GM18868 (cell line): Measurements from ENCODE around the gene HOXA6.

Experiments
- ATAC-seq: cut with Tn5 transposase; IDR thresholded peaks from one replicate; pipeline ENCODE4 v1.9.1; 2021; ENCODE audit warnings: mild to moderate bottlenecking, moderate library complexity; ENCODE audit not compliant: unreplicated experiment

HOXA6 gene

DNA sequence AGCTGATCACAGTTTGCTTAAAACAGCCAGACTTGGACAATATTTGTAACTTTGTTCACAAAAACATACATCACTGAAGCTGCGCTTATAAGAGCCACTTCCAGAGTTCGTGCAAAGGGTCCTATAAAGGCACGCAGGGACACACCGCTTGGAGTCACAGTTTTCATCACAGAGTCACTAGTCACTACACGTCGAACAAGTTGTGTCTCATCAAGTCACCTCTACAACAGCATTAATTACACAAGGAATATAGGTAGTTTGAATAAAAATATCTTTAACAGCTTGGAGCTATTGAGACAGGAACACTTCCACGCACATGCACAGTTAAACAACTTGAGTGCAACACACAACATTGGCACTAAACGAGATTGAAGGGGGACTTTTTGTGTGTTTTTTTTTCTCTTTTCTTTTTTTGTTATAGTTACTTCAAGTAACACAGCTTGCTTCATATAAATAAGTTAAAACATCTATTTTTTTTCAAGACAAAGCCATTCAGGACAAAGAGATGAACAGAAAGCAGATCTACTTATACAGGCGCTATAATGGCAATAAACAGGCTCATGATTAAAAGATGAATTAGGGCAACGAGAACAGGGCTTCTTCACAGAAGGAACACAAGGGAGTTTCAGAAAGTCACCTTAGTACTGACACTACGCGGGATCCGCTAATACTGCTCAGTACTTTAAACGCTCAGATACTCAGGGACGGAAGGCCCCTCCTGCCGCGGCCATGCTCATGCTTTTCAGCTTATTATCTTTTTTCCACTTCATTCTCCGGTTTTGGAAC, 6.2 kb downstream of the HOXA6 start:
- no peak for ATAC-seq

- ATAC-seq = no peak
Measured at GRCh38 chr7:27140126-27140857, 7.3 kb downstream of the HOXA6 start.

DNA sequence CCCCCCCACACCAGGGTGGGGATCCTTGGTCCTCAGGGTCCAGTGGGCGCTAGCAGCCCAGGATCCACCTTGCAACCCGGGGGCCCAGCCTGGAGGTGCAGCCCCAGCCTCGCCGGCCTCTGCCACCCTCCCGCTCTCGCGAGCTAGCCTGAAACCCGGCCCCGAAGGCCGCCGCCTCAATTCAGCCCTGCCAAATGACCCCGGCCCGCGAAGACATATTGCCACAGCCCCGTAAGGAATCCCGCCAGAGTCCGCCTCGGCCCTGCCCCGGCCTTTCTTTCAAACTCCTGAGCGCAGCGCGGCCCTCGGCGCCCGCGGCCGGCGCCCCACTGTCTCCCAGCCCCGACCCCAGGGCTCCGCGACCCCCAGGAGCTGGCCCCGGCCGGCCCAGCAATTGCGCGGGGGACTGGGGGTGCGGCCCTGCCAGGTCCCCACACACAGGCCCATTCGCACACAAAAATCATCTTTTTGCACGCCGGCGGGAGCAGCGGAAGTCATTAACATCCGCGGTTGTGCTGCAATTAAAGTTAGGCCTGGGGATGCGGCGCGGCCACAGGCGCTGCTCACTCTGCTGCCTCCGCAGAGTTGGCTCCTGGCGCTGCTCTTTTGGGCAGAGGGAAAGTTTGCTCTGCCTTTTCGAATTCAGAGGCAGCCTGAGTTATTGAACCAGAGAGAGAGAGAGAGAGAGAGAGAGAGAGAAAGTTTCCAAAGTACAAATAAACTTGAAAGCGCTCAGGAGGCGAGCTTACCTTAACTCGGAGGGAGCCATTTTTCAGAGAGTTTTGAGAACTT, 8.0 kb downstream of the HOXA6 start:
- no peak for ATAC-seq

GRCh38 chr7:27138985-27139333, 8.6 kb downstream of the HOXA6 start:
- ATAC-seq = no peak

DNA sequence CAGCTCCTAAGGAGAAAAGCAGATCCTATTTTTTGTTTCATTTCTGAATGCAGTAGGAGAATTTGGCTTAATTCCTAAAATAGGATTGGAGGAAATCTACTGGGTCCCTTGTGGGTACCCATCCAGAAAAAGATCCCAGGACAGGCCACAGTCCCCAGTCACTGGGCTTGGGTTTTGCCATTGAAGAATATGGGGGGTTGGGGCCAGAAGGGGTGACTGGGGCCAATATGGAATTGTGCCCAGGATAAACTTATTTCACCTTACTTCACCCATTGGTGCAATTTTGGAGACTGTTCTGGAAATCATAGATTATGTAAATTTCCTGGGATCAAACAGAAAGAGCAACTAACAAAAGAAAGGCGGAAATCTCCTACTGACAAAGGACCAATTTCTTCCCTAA, 9.1 kb downstream of the HOXA6 start:
- no peak for ATAC-seq

DNA sequence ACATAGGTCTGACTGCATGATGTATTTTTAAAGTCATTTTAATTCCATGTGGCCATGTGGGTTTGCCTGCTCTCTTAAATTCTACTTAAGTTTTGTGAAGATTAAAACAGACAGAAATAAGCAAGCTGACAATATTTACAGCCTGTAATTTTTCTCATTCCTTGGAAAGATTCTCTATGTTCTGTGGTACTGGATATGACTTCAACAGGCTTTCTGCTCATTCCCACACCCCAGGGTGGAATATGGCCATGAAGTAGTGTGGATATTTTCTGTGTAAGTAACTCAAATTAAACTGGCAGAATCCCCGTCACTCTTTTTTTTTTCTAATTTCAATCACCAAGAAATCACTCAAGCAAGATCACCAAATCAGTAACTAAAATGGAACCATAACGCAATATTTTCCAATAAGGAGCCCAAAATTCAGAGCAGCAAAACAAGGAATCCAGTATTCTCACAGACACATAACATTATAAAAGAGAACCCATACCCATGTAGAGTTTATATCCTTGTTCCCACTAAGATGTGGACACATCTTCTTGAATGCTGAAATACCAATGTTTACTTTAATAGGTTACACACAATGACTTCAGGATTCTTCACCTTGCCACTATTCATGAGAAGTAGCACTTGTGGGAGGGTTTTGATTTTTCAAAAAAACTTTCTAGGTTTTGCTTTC, 9.8 kb downstream of the HOXA6 start:
- no peak for ATAC-seq

- ATAC-seq = peak; percentile 73
Measured at GRCh38 chr7:27134392-27134791, 13.2 kb downstream of the HOXA6 start.

DNA sequence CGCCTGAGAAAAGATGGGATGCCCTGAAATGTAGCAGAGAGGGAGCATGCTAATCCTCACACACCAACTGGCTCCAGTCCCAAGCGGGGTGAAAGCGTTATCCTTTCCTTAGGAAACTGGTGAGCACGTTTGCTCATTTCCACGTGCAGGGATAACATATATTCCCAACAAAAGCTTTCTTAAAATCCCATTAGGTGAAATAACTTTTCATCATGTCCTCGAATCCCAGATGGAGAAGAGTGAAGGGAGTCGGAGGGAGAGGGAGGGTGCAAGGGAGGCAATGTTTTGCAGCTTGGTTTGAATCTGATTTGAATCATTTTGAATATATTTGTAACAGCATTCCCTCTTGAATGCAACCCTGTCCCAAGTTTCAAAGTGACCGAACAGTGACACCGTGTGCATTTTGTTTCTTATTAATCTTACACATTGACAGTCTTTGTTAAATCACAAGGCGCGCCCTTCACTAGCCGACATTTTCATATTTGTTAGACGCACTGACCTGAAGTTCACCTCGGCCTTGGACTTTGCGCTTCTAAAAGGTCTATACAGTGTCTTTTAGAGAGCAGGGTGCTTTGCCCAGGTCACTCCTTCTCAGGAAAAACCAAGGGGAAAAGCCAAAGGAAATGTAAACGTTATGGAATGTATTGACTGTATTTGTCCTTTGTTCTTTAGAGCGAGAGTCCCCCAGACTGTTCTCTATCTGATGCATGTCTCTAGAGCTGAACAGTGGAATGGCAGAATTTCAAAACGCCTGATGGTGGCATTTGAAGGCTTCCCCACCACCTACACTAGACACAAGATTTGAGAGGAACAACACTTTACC, 14.0 kb downstream of the HOXA6 start:
- no peak for ATAC-seq

DNA sequence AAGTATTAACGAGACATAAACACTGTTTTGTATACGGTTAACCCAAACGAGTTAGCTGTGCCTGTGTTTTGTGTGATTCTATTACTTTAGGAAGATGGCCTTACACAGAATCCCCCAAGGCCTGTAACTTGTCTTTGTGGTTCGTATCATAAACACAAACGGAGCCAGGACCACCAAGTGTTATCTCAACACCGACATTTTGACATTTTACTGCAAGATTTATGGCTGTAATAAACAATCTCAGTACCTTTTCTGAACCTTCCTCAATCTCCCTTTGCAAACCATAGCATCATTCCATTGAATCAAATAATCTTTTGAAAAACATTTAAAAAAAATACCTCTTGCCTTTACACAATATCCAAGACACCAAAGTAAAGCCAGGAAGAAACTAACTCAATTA, 14.6 kb downstream of the HOXA6 start:
- ATAC-seq = no peak

DNA sequence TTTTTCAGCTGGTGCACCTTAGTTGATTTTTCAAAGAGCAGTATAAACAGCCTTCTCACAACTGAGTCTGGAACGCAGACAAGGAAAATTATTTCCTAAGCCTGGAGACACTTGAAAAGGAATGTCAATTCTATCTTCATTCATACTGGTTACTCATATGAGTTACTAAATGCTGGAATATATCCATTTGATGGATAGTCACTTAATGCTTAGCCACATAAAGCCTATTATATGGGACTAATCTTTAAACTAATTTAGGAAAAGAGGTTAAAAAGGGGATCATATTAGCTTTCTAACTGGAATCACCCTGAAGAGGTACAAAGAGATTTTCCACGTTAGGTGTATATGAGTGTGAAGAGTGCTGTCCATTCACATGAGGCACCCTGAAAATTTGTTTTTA, 15.4 kb downstream of the HOXA6 start:
- no peak for ATAC-seq

- ATAC-seq = no peak
Measured at GRCh38 chr7:27131390-27131819, 16.2 kb downstream of the HOXA6 start.

DNA sequence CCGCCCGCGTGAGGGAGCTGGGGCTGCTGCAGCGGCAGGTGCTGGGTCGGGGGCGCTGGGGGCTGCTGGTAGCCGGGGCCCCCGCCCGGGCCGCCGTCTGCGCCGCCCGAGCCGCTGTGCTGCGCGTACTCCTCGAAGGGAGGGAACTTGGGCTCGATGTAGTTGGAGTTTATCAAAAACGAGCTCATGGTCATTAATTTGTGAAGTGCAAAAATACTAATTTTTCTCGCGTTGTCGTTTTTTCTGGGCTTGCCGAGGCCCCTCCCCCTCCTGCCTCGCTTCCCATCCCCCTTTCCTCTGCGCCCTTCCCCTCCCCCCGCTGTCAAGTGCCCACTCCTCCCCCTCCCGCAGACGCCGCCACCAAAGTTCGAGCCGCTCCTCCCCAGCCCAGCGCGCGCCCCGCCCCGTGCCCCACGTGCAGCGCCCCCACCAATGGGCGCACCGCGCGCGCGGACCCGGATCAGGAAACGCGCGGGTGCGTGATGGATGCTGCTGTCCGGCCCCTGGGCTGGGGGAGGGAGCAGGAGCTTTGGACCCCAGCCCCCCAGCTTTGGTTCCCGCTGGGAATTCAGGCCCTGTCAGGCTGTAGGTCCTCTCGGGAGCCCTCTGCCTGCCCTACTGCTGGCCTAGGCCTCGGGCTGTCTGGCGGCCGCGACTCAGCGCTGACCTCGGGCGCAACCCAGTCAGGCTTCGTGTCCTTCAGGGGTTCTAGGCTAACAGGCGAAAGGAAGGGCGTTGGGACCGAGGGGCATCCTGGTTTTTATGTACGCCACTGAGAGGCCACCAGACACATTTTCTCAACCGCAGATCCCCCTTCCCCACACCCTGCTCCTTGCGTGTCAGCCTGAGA, 16.8 kb downstream of the HOXA6 start, which contains the start of gene HOXA4:
Gene HOXA4, minus strand, starts transcription at position 218 of the 850 bp plus-strand sequence. Its CDS starts 24 bp downstream, at position 194.
- no peak for ATAC-seq

DNA sequence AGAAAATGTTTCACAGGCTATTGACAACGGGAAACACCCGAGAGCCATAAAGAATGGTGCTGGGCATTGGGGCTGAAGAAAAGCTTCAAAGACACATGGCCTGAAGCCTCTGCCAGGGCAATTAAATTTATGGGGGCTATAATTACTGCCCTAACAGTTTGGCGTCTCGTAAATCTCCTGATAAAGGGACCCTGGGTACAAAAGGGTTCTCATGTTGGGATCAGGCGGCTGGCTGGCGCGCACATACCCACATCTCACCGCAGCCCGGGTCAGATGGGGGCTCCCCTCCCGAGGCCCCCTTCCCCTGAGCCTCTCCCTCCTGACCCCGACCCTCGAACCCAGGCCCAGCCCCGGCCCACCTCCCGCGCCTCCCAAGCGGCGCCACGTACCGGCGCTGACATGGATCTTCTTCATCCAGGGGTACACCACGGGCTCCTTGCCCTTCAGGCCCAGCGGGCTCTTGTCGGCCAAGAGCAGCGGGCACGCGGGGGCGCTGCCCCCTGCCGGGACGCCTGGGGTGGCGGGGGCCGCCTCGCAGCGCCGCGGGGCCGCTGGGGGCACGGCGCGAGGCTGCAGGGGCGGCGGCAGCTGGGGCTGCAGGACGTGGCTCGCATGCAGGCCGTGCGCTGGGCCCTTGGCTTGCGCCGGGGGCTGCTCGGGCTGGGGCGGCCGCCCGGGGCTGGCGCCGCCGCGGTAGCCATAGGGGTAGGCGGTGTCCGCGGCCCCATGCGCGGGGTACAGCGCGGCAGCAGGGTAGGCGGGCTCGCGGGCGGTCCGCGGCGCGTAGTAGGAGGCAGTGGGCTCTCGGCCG, 17.6 kb downstream of the HOXA6 start:
- no peak for ATAC-seq

GRCh38 chr7:27128776-27129728, 18.5 kb downstream of the HOXA6 start:
- no peak for ATAC-seq

GRCh38 chr7:27128034-27128433, 19.5 kb downstream of the HOXA6 start:
- no peak for ATAC-seq

- no peak for ATAC-seq
Measured at GRCh38 chr7:27126596-27127327, 20.8 kb downstream of the HOXA6 start.

DNA sequence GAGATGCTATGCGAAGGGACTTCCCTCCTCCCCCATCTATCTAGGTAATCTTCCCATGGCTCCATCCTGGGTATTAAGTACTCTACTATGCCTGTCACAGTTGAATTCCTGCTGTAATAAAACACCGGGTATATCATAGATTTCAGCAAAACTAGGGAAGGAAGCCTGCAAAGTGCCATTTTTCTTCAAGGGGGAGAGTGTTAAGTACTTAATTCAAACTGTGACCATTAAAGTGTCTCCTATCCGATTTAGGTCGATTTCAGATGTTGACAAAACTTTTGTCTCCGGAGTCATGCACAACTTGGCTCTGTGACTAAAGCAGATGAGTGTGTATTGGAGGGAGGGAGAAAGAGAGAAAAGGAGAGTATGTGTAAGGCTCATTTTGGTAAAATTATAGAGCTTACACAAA, 21.6 kb downstream of the HOXA6 start:
- no peak for ATAC-seq
